ENCODE data around the gene CD2BP2.

CD2BP2 gene

GRCh38 chr16:30378236-30379157 lies 23.4 kb upstream of the CD2BP2 start:
- peak; percentile 85 for DNase-seq

- DNase-seq: peak; percentile 76
These were observed 22.7 kb upstream of the CD2BP2 start for GRCh38 chr16:30377812-30378235.

- DNase-seq: no peak
These were observed 22.1 kb upstream of the CD2BP2 start for GRCh38 chr16:30377050-30377811.

- DNase-seq: no peak
These were observed 21.4 kb upstream of the CD2BP2 start for GRCh38 chr16:30376461-30376902.

- DNase-seq: no peak
These were observed 20.8 kb upstream of the CD2BP2 start for GRCh38 chr16:30375864-30376263.

- no peak for DNase-seq
These were observed 19.4 kb upstream of the CD2BP2 start, which contains the start of gene MYL11 for GRCh38 chr16:30374538-30374937. Gene MYL11 (plus strand): TSS chr16:30374802. CDS start chr16:30374858, 56 bp downstream.

- no peak for DNase-seq
These were observed 17.6 kb upstream of the CD2BP2 start for GRCh38 chr16:30372725-30373124.

GRCh38 chr16:30372038-30372712 lies 17.1 kb upstream of the CD2BP2 start:
- DNase-seq: no peak

GRCh38 chr16:30371248-30371816 lies 16.2 kb upstream of the CD2BP2 start:
- DNase-seq: no peak

- DNase-seq: peak; percentile 100
These were observed 15.5 kb upstream of the CD2BP2 start, which contains the start of gene TBC1D10B for GRCh38 chr16:30370456-30371247. Gene TBC1D10B (minus strand): TSS chr16:30370494. CDS start chr16:30370183, 311 bp downstream.

- no peak for DNase-seq
These were observed 14.9 kb upstream of the CD2BP2 start for GRCh38 chr16:30369938-30370455.

- DNase-seq: no peak
These were observed 14.2 kb upstream of the CD2BP2 start for GRCh38 chr16:30369091-30369937.

- DNase-seq: no peak
These were observed 13.6 kb upstream of the CD2BP2 start for GRCh38 chr16:30368792-30369090.

- no peak for DNase-seq
These were observed 13.1 kb upstream of the CD2BP2 start for GRCh38 chr16:30368122-30368791.

- DNase-seq: no peak
These were observed 12.4 kb upstream of the CD2BP2 start for GRCh38 chr16:30367349-30368009.

- DNase-seq: no peak
These were observed 11.4 kb upstream of the CD2BP2 start for GRCh38 chr16:30366511-30366910.

- no peak for DNase-seq
These were observed 10.1 kb upstream of the CD2BP2 start for GRCh38 chr16:30365200-30365599.

- no peak for DNase-seq
These were observed 6.1 kb upstream of the CD2BP2 start for GRCh38 chr16:30361180-30361579.

- no peak for DNase-seq
These were observed 4.7 kb upstream of the CD2BP2 start for GRCh38 chr16:30359871-30360170.
